H1 (cell line): Measurements from ENCODE around the gene AHRR. TPM values are rescaled to one million over a fixed set of nuclear protein-coding genes. Genes with fewer than 3 reads are reported as not detected.

Source experiments
- KDM5A ChIP-seq: fragments of 200-600 bp; IDR thresholded peaks from 2 replicates; pipeline ENCODE4 v1.7.1; 2012; ENCODE audit warnings: mild to moderate bottlenecking, low read length, inconsistent platforms, mixed read lengths
- polyA plus RNA-seq, 7 experiments: library from polyadenylated mRNA; depleted of rRNA in 3 of 7; stranded (reverse) in 5 of 7; unstranded in 2 of 7; fragments of >200 nt in 5 of 7; fragments of 200-250 nt in 2 of 7; gene quantifications; 1 replicate in 5 of 7; 2 replicates in 1 of 7; 4 replicates in 1 of 7; pipeline versions ENCODE4 v1.2.1 to v1.2.3, GENCODE V29; 2011 to 2013; ENCODE audit warnings: missing spikeins in 2 of 7, mixed read lengths in 2 of 7
- total RNA-seq: library from RNA; stranded (reverse); fragmentation: NEBNext Ultra II Directional; extraction: Animal tissue kit (Norgen Biotek cat#: 25700); gene quantifications from 2 replicates; pipeline ENCODE4 v1.2.1, GENCODE V29; 2021

Gene AHRR
- total and polyA plus RNA-seq, 2 of the 8 experiments (the other 6 are each of a cell fraction or from before 2014, with no cell fraction given) = 0.41 to 0.80 TPM

DNA sequence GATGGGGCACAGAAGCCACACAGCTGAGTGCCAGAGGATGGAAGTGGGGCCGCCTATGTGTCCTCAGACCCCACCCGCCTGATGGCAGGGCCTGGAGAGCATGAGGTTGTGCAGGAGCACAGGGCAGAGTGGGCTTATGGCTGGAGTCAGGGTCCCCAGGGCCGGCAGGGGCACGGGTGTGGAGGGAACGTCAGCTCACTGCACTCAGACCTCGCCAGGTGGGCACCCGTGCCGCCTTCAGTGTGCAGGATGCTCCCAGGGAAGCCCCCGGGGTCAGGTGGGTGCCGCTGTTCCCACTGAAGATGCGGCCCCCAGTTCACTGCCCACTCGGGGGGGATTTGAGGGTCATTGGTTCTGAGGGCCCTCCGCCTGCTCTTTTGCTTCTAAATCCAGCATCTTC, 156.4 kb downstream of the AHRR start (continued):
- TF ChIP-seq KDM5A = no peak
